ENCODE data around the gene MCC. TPM values are rescaled to one million over a fixed set of nuclear protein-coding genes. Genes with fewer than 3 reads are reported as not detected.

The MCC gene
- total RNA-seq, 1 experiment from 2014 or later: 23.5 TPM

GRCh38 chr5:113063927-113064326 is 424.3 kb downstream of the MCC start (continued):
- TF ChIP-seq CTCF (IDR thresholded peaks at IDR 0.05) (no peak), GABPB1 (CRISPR knock-in tag; IDR thresholded peaks at IDR 0.05) (no peak)

GRCh38 chr5:113062869-113063508 is 425.3 kb downstream of the MCC start:
- no peaks in the 10 kb centered on the region; the same call in 1 of the 2 replicates for H3K27me3 Mint-ChIP-seq (ENCODE audit: low read depth)
- no peak for ATAC-seq
- no peak overlapping the region for H3K27ac Mint-ChIP-seq
- TF ChIP-seq CREB1 (CRISPR knock-in tag; IDR thresholded peaks at IDR 0.05) (no peak), JAZF1 (CRISPR knock-in tag; IDR thresholded peaks at IDR 0.05) (no peak), ATF1 (CRISPR knock-in tag; IDR thresholded peaks at IDR 0.05) (no peak), GTF2I (CRISPR knock-in tag; conservative IDR thresholded peaks at IDR 0.05) (no peak), OVOL2 (CRISPR knock-in tag; IDR thresholded peaks at IDR 0.05; ENCODE audit: borderline replicate concordance) (no peak), CDX4 (CRISPR knock-in tag; IDR thresholded peaks at IDR 0.05; ENCODE audit: borderline replicate concordance) (no peak), ZNF416 (CRISPR knock-in tag; IDR thresholded peaks at IDR 0.05) (no peak), ETV6 (CRISPR knock-in tag; IDR thresholded peaks at IDR 0.05) (no peak), ZNF317 (CRISPR knock-in tag; IDR thresholded peaks at IDR 0.05; ENCODE audit: borderline replicate concordance, low read depth) (no peak), EMX1 (CRISPR knock-in tag; IDR thresholded peaks at IDR 0.05) (no peak), ZNF423 (CRISPR knock-in tag; IDR thresholded peaks at IDR 0.05) (no peak), ZNF138 (CRISPR knock-in tag; conservative IDR thresholded peaks at IDR 0.05) (no peak), NFYB (CRISPR knock-in tag; conservative IDR thresholded peaks at IDR 0.05; ENCODE audit: low read depth) (no peak), TEAD1 (CRISPR knock-in tag; IDR thresholded peaks at IDR 0.05) (no peak), MLX (CRISPR knock-in tag; IDR thresholded peaks at IDR 0.05) (no peak)
- TF ChIP-seq, protein P1, sequence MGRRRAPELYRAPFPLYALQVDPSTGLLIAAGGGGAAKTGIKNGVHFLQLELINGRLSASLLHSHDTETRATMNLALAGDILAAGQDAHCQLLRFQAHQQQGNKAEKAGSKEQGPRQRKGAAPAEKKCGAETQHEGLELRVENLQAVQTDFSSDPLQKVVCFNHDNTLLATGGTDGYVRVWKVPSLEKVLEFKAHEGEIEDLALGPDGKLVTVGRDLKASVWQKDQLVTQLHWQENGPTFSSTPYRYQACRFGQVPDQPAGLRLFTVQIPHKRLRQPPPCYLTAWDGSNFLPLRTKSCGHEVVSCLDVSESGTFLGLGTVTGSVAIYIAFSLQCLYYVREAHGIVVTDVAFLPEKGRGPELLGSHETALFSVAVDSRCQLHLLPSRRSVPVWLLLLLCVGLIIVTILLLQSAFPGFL (CRISPR knock-in tag; IDR thresholded peaks at IDR 0.05; ENCODE audit: borderline replicate concordance): no peak
- TF ChIP-seq, protein P2, sequence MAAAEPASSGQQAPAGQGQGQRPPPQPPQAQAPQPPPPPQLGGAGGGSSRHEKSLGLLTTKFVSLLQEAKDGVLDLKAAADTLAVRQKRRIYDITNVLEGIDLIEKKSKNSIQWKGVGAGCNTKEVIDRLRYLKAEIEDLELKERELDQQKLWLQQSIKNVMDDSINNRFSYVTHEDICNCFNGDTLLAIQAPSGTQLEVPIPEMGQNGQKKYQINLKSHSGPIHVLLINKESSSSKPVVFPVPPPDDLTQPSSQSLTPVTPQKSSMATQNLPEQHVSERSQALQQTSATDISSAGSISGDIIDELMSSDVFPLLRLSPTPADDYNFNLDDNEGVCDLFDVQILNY (CRISPR knock-in tag; IDR thresholded peaks at IDR 0.05): no peak
- TF ChIP-seq, protein P3, sequence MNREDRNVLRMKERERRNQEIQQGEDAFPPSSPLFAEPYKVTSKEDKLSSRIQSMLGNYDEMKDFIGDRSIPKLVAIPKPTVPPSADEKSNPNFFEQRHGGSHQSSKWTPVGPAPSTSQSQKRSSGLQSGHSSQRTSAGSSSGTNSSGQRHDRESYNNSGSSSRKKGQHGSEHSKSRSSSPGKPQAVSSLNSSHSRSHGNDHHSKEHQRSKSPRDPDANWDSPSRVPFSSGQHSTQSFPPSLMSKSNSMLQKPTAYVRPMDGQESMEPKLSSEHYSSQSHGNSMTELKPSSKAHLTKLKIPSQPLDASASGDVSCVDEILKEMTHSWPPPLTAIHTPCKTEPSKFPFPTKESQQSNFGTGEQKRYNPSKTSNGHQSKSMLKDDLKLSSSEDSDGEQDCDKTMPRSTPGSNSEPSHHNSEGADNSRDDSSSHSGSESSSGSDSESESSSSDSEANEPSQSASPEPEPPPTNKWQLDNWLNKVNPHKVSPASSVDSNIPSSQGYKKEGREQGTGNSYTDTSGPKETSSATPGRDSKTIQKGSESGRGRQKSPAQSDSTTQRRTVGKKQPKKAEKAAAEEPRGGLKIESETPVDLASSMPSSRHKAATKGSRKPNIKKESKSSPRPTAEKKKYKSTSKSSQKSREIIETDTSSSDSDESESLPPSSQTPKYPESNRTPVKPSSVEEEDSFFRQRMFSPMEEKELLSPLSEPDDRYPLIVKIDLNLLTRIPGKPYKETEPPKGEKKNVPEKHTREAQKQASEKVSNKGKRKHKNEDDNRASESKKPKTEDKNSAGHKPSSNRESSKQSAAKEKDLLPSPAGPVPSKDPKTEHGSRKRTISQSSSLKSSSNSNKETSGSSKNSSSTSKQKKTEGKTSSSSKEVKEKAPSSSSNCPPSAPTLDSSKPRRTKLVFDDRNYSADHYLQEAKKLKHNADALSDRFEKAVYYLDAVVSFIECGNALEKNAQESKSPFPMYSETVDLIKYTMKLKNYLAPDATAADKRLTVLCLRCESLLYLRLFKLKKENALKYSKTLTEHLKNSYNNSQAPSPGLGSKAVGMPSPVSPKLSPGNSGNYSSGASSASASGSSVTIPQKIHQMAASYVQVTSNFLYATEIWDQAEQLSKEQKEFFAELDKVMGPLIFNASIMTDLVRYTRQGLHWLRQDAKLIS (CRISPR knock-in tag; IDR thresholded peaks at IDR 0.05; ENCODE audit: borderline replicate concordance): no peak
- TF ChIP-seq, protein P4, sequence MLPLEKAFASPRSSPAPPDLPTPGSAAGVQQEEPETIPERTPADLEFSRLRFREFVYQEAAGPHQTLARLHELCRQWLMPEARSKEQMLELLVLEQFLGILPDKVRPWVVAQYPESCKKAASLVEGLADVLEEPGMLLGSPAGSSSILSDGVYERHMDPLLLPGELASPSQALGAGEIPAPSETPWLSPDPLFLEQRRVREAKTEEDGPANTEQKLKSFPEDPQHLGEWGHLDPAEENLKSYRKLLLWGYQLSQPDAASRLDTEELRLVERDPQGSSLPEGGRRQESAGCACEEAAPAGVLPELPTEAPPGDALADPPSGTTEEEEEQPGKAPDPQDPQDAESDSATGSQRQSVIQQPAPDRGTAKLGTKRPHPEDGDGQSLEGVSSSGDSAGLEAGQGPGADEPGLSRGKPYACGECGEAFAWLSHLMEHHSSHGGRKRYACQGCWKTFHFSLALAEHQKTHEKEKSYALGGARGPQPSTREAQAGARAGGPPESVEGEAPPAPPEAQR (CRISPR knock-in tag; IDR thresholded peaks at IDR 0.05): no peak
- POLR2A ChIA-PET: no interaction called here
- no peaks in the 10 kb centered on the region for H3K9me3 Mint-ChIP-seq
- no peak for DNase-seq (ENCODE audit: low spot score)
- H3K4me3 Mint-ChIP-seq: no peak overlapping the region
- CTCF ChIA-PET: no interaction called here
- H3K4me1 Mint-ChIP-seq: peaks cover 9% of the 10 kb centered on the region
- peaks cover 30% of the 10 kb centered on the region for H3K36me3 Mint-ChIP-seq
